ENCODE data around the gene UFL1.

GRCh38 chr6:96502915-96503314, 18.7 kb upstream of the UFL1 start:
- TF ChIP-seq EZH2 (IDR thresholded peaks at IDR 0.05; ENCODE audit: low read depth, low read length, severe bottlenecking) (no peak), CBX8 (IDR thresholded peaks at IDR 0.05; ENCODE audit: borderline replicate concordance, low read depth, low read length) (no peak)

Measured in H1 (cell line).